HepG2 (cell line): ENCODE data around the gene ZNF628. TPM values are rescaled to one million over a fixed set of nuclear protein-coding genes. Genes with fewer than 3 reads are reported as not detected.

Source experiments
- AGO1 ChIP-seq: fragments of 200-400 bp; formaldehyde crosslinking; IDR thresholded peaks from 2 replicates; pipeline ENCODE4 v1.6.1; 2017; ENCODE audit warnings: mild to moderate bottlenecking, low read depth, low read length, moderate library complexity; ENCODE audit not compliant: poor library complexity, severe bottlenecking
- DMAP1 ChIP-seq: IDR thresholded peaks from 2 replicates; pipeline ENCODE4 v1.6.1; 2016
- GATAD2A ChIP-seq: IDR thresholded peaks from 2 replicates; pipeline ENCODE4 v1.6.1; 2016
- GPN1 ChIP-seq: sonication (generic); formaldehyde crosslinking; IDR thresholded peaks from 2 replicates; pipeline ENCODE4 v1.5.1; 2020; ENCODE audit warnings: missing genetic modification reagents, borderline replicate concordance
- MXD4 ChIP-seq: IDR thresholded peaks from 2 replicates; pipeline ENCODE4 v1.6.1; 2016; ENCODE audit warnings: mild to moderate bottlenecking, missing biosample characterization, missing genetic modification reagents
- MZF1 ChIP-seq: sonication (generic); formaldehyde crosslinking; IDR thresholded peaks from 2 replicates; pipeline ENCODE4 v1.8.1; 2023; ENCODE audit warnings: mild to moderate bottlenecking, missing genetic modification reagents, borderline replicate concordance
- NFIB ChIP-seq: sonication (generic); formaldehyde crosslinking; IDR thresholded peaks from 2 replicates; pipeline ENCODE4 v1.9.0; 2021; ENCODE audit warnings: missing genetic modification reagents, mild to moderate bottlenecking, borderline replicate concordance
- SMAD3 ChIP-seq: sonication (generic); formaldehyde crosslinking; IDR thresholded peaks from 2 replicates; pipeline ENCODE4 v1.4.0; 2020; ENCODE audit warnings: missing genetic modification reagents
- TCF7 ChIP-seq: sonication (generic); IDR thresholded peaks from 2 replicates; pipeline ENCODE4 v1.6.1; 2016; ENCODE audit warnings: antibody characterized with exemption, low read depth
- ZNF484 ChIP-seq: sonication (generic); formaldehyde crosslinking; IDR thresholded peaks from 2 replicates; pipeline ENCODE4 v1.5.1; 2020; ENCODE audit warnings: mild to moderate bottlenecking, low read depth, missing genetic modification reagents, borderline replicate concordance
- ZNF569 ChIP-seq: sonication (generic); formaldehyde crosslinking; IDR thresholded peaks from 2 replicates; pipeline ENCODE4 v1.5.0; 2020; ENCODE audit warnings: mild to moderate bottlenecking, missing genetic modification reagents, moderate library complexity, borderline replicate concordance
- ZNF709 ChIP-seq: sonication (generic); formaldehyde crosslinking; IDR thresholded peaks from 2 replicates; pipeline ENCODE4 v1.5.0; 2020; ENCODE audit warnings: mild to moderate bottlenecking, missing genetic modification reagents
- ZNF761 ChIP-seq: sonication (generic); formaldehyde crosslinking; conservative IDR thresholded peaks from 2 replicates; pipeline ENCODE4 v1.4.0; 2020; ENCODE audit warnings: mild to moderate bottlenecking, missing genetic modification reagents
- polyA plus RNA-seq, 8 experiments: library from polyadenylated mRNA; depleted of rRNA in 3 of 8; stranded (reverse) in 7 of 8; unstranded in 1 of 8; fragments of >200 nt; fragmentation: Illumina TruSeq in 4 of 8; extraction: Trizol in 4 of 8; gene quantifications; 2 replicates each; pipeline versions ENCODE4 v1.2.1 to v1.2.3, GENCODE V29; 2011 to 2016; ENCODE audit warnings: low read depth in 4 of 8, missing spikeins in 1 of 8, mixed read lengths in 1 of 8; ENCODE audit not compliant: insufficient read depth in 1 of 8
- total RNA-seq, 5 experiments: library from RNA; depleted of rRNA; stranded (reverse); fragments of >200 nt; fragmentation: Illumina TruSeq; extraction: Trizol; gene quantifications; 2 replicates each; pipeline ENCODE4 v1.2.3, GENCODE V29; 2016; ENCODE audit warnings: low read depth in 1 of 5
- TF ChIP-seq, protein P1 (sequence below): sonication (generic); formaldehyde crosslinking; IDR thresholded peaks from 2 replicates; pipeline ENCODE4 v1.8.0; 2022; ENCODE audit warnings: mild to moderate bottlenecking, missing genetic modification reagents, moderate library complexity
- TF ChIP-seq, protein P2 (sequence below): sonication (generic); formaldehyde crosslinking; IDR thresholded peaks from 2 replicates; pipeline ENCODE4 v1.5.0; 2020; ENCODE audit warnings: missing genetic modification reagents
- TF ChIP-seq, protein P3 (sequence below): sonication (generic); formaldehyde crosslinking; IDR thresholded peaks from 2 replicates; pipeline ENCODE4 v1.8.0; 2023; ENCODE audit warnings: mild to moderate bottlenecking, missing genetic modification reagents
- TF ChIP-seq, protein P4 (sequence below): sonication (generic); formaldehyde crosslinking; conservative IDR thresholded peaks from 2 replicates; pipeline ENCODE4 v1.8.0; 2022; ENCODE audit warnings: missing genetic modification reagents
- TF ChIP-seq, protein P5 (sequence below): sonication (generic); formaldehyde crosslinking; IDR thresholded peaks from 2 replicates; pipeline ENCODE4 v1.5.1; 2020; ENCODE audit warnings: mild to moderate bottlenecking, moderate library complexity, missing genetic modification reagents
- TF ChIP-seq, protein P6 (sequence below): sonication (generic); formaldehyde crosslinking; IDR thresholded peaks from 2 replicates; pipeline ENCODE4 v1.5.0; 2020; ENCODE audit warnings: missing genetic modification reagents, mild to moderate bottlenecking, borderline replicate concordance
- TF ChIP-seq, protein P7 (sequence below): sonication (generic); formaldehyde crosslinking; IDR thresholded peaks from 2 replicates; pipeline ENCODE4 v1.4.0; 2020; ENCODE audit warnings: missing genetic modification reagents

The ZNF628 gene
- total and polyA plus RNA-seq, 2 of the 13 experiments (the other 11 are each of a cell fraction or from before 2014, with no cell fraction given): 0.54 to 1.2 TPM

DNA sequence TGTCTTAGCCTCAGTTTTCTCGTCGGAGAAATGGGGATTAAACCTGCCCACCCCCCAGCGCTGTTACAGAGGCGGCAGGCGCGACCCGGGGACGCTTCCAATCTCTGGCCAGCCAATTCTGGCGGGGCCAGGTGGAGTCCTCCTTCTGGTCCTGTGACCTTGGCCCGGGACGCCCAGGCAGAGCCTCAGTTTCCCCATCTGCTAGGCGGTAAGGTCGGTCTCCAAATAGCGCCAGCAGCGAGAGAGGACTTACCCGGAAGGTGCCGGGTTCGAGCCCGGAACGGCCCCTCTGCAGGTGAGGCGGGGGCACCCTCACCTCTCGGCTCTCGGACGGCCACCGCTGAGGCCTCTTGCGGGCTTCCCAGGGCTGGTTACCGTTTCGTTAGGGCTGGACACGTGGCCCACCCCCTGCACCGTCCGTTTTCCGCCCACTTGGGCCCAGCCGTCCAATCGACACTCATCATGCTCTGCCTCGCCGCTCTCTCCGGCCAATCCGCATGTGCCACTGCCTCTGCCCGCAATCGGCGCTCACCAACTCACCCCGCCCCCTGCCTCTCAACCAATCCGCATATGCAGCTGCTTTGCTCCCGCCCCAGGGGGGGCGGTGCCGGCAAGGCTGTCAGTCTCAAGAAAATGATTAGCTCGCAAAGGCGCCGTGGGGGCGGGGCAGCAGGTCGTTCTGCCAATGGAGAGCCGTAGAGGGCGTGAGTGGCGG, 15.0 kb upstream of the ZNF628 start, which contains the start of gene ISOC2 (continued):
- TF ChIP-seq AGO1: peak; percentile 60
- TF ChIP-seq MXD4: no peak
- TF ChIP-seq ZNF709: peak; percentile 77; the same call in 1 of the 2 replicates
- TF ChIP-seq DMAP1 (CRISPR knock-in tag): peak; percentile 78
- no peak for TF ChIP-seq TCF7
- TF ChIP-seq, protein P1, sequence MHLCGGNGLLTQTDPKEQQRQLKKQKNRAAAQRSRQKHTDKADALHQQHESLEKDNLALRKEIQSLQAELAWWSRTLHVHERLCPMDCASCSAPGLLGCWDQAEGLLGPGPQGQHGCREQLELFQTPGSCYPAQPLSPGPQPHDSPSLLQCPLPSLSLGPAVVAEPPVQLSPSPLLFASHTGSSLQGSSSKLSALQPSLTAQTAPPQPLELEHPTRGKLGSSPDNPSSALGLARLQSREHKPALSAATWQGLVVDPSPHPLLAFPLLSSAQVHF (CRISPR knock-in tag): no peak
- TF ChIP-seq, protein P2, sequence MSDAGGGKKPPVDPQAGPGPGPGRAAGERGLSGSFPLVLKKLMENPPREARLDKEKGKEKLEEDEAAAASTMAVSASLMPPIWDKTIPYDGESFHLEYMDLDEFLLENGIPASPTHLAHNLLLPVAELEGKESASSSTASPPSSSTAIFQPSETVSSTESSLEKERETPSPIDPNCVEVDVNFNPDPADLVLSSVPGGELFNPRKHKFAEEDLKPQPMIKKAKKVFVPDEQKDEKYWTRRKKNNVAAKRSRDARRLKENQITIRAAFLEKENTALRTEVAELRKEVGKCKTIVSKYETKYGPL: no peak
- TF ChIP-seq ZNF569 (CRISPR knock-in tag): no peak
- no peak for TF ChIP-seq ZNF761 (CRISPR knock-in tag)
- TF ChIP-seq GATAD2A (CRISPR knock-in tag): peak; percentile 47; the same call in 1 of the 2 replicates
- TF ChIP-seq GPN1 (CRISPR knock-in tag): no peak
- TF ChIP-seq MZF1 (CRISPR knock-in tag): no peak
- TF ChIP-seq, protein P3, sequence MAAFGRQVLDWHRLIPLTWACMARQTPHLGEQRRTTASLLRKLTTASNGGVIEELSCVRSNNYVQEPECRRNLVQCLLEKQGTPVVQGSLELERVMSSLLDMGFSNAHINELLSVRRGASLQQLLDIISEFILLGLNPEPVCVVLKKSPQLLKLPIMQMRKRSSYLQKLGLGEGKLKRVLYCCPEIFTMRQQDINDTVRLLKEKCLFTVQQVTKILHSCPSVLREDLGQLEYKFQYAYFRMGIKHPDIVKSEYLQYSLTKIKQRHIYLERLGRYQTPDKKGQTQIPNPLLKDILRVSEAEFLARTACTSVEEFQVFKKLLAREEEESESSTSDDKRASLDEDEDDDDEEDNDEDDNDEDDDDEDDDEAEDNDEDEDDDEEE (CRISPR knock-in tag): no peak
- TF ChIP-seq SMAD3 (CRISPR knock-in tag): peak; percentile 55; the same call in 1 of the 2 replicates
- TF ChIP-seq, protein P4, sequence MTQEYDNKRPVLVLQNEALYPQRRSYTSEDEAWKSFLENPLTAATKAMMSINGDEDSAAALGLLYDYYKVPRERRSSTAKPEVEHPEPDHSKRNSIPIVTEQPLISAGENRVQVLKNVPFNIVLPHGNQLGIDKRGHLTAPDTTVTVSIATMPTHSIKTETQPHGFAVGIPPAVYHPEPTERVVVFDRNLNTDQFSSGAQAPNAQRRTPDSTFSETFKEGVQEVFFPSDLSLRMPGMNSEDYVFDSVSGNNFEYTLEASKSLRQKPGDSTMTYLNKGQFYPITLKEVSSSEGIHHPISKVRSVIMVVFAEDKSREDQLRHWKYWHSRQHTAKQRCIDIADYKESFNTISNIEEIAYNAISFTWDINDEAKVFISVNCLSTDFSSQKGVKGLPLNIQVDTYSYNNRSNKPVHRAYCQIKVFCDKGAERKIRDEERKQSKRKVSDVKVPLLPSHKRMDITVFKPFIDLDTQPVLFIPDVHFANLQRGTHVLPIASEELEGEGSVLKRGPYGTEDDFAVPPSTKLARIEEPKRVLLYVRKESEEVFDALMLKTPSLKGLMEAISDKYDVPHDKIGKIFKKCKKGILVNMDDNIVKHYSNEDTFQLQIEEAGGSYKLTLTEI (CRISPR knock-in tag): no peak
- TF ChIP-seq ZNF484 (CRISPR knock-in tag): no peak
- TF ChIP-seq, protein P5, sequence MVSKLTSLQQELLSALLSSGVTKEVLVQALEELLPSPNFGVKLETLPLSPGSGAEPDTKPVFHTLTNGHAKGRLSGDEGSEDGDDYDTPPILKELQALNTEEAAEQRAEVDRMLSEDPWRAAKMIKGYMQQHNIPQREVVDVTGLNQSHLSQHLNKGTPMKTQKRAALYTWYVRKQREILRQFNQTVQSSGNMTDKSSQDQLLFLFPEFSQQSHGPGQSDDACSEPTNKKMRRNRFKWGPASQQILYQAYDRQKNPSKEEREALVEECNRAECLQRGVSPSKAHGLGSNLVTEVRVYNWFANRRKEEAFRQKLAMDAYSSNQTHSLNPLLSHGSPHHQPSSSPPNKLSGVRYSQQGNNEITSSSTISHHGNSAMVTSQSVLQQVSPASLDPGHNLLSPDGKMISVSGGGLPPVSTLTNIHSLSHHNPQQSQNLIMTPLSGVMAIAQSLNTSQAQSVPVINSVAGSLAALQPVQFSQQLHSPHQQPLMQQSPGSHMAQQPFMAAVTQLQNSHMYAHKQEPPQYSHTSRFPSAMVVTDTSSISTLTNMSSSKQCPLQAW (CRISPR knock-in tag): peak; percentile 47; the same call in 1 of the 2 replicates
- TF ChIP-seq, protein P6, sequence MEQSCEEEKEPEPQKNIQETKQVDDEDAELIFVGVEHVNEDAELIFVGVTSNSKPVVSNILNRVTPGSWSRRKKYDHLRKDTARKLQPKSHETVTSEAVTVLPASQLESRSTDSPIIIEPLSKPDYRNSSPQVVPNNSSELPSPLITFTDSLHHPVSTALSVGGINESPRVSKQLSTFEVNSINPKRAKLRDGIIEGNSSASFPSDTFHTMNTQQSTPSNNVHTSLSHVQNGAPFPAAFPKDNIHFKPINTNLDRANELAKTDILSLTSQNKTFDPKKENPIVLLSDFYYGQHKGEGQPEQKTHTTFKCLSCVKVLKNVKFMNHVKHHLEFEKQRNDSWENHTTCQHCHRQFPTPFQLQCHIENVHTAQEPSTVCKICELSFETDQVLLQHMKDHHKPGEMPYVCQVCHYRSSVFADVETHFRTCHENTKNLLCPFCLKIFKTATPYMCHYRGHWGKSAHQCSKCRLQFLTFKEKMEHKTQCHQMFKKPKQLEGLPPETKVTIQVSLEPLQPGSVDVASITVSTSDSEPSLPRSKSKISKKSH (CRISPR knock-in tag): no peak; the same call in 1 of the 2 replicates
- TF ChIP-seq, protein P7, sequence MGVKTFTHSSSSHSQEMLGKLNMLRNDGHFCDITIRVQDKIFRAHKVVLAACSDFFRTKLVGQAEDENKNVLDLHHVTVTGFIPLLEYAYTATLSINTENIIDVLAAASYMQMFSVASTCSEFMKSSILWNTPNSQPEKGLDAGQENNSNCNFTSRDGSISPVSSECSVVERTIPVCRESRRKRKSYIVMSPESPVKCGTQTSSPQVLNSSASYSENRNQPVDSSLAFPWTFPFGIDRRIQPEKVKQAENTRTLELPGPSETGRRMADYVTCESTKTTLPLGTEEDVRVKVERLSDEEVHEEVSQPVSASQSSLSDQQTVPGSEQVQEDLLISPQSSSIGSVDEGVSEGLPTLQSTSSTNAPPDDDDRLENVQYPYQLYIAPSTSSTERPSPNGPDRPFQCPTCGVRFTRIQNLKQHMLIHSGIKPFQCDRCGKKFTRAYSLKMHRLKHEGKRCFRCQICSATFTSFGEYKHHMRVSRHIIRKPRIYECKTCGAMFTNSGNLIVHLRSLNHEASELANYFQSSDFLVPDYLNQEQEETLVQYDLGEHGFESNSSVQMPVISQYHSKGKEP (CRISPR knock-in tag): no peak
- no peak for TF ChIP-seq NFIB (CRISPR knock-in tag)
